ENCODE measurements around the gene SMKR1. TPM values are rescaled to one million over a fixed set of nuclear protein-coding genes. Genes with fewer than 3 reads are reported as not detected.

Gene SMKR1
- total RNA-seq, 3 donors from 2014 or later (not counting 1 experiment from before 2014, with no cell fraction given) = 4.9 to 9.7 (median 8.4) TPM

DNA sequence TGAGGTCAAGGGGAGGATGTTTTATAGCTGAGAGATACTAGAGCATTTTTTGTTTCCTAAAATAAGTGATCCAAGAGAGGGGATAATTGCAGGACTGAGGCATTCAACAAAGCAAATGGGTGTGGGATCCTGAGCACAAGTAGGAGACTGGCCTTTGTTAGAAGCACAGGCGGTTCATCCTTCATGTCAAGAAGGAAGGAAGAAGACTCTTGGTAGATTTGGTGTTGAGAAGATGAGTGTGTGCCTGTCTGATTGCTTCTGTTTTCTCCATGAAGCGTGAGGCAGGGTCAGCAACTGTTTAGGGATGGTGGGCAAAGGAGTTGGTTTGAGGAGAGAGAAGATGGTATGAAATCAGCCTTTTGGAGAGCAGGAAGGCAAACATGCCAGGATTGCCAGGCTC is 40.5 kb upstream of the SMKR1 start:
- no peaks in the 10 kb centered on the region for H3K36me3 ChIP-seq (ENCODE audit: control insufficient read depth, insufficient read depth, low read length)
- H3K36me3 Mint-ChIP-seq = no peaks in the 10 kb centered on the region
- H3K27me3 Mint-ChIP-seq (ENCODE audit: low read depth in 2 of 2) = no peaks in the 10 kb centered on the region
- ATAC-seq (no peak), DNase-seq (no peak)
- TF ChIP-seq, protein P1, sequence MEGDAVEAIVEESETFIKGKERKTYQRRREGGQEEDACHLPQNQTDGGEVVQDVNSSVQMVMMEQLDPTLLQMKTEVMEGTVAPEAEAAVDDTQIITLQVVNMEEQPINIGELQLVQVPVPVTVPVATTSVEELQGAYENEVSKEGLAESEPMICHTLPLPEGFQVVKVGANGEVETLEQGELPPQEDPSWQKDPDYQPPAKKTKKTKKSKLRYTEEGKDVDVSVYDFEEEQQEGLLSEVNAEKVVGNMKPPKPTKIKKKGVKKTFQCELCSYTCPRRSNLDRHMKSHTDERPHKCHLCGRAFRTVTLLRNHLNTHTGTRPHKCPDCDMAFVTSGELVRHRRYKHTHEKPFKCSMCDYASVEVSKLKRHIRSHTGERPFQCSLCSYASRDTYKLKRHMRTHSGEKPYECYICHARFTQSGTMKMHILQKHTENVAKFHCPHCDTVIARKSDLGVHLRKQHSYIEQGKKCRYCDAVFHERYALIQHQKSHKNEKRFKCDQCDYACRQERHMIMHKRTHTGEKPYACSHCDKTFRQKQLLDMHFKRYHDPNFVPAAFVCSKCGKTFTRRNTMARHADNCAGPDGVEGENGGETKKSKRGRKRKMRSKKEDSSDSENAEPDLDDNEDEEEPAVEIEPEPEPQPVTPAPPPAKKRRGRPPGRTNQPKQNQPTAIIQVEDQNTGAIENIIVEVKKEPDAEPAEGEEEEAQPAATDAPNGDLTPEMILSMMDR (IDR thresholded peaks at IDR 0.05) = no peak
- H3K4me1 Mint-ChIP-seq = no peaks in the 10 kb centered on the region
- no peaks in the 10 kb centered on the region for H3K9me3 Mint-ChIP-seq
- peaks cover 3% of the 10 kb centered on the region for H3K4me1 ChIP-seq (ENCODE audit: control insufficient read depth, insufficient read depth, low read length)
- no peak overlapping the region for H3K4me3 ChIP-seq (ENCODE audit: low read length)
- H3K27ac ChIP-seq (ENCODE audit: low read length) = no peak overlapping the region
- H3K27ac Mint-ChIP-seq = no peak overlapping the region
- H3K27me3 ChIP-seq (ENCODE audit: control insufficient read depth, insufficient read depth, low read length) = no peaks in the 10 kb centered on the region
- intact Hi-C loops (cut with micrococcal nuclease) = no loop called here
- WGBS (ENCODE audit: insufficient coverage) = 98% methylated on average over 2 of the region's 2 CpGs
- H3K4me3 Mint-ChIP-seq = no peak overlapping the region
- no peaks in the 10 kb centered on the region for H3K9me3 ChIP-seq (ENCODE audit: control insufficient read depth, insufficient read depth, low read length)

DNA sequence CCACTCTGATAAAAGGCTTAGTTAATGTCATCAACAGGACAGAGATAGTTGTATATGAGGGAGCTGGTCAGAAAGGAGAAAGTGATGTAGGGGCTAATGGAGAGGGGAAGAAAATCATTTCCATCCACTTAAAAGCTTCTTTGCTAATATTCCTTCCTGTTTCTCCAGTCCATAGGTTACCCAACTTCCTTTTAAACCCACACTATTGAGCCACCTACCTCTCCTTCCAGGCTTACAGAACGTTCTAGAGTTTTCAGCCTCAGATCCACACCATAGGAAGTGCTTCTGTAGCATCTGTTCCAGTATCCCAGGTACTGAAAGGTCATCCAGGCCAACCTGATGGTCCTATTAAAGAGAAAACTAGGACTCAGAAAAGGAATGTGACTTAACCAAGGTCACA is 39.9 kb upstream of the SMKR1 start:
- no peaks in the 10 kb centered on the region for H3K4me1 Mint-ChIP-seq
- Histone ChIP-seq H3K27ac (ENCODE audit: low read length) (no peak overlapping the region), H3K9me3 (ENCODE audit: control insufficient read depth, insufficient read depth, low read length) (no peaks in the 10 kb centered on the region), H3K27me3 (ENCODE audit: control insufficient read depth, insufficient read depth, low read length) (no peaks in the 10 kb centered on the region), H3K36me3 (ENCODE audit: control insufficient read depth, insufficient read depth, low read length) (no peaks in the 10 kb centered on the region), H3K4me1 (ENCODE audit: control insufficient read depth, insufficient read depth, low read length) (peaks cover 3% of the 10 kb centered on the region), H3K4me3 (ENCODE audit: low read length) (no peak overlapping the region)
- H3K27ac Mint-ChIP-seq = no peak overlapping the region
- no peak for ATAC-seq
- H3K36me3 Mint-ChIP-seq = no peaks in the 10 kb centered on the region
- no peaks in the 10 kb centered on the region for H3K9me3 Mint-ChIP-seq
- intact Hi-C loops (cut with micrococcal nuclease) = no loop called here
- TF ChIP-seq, protein P1 (IDR thresholded peaks at IDR 0.05) = no peak
- no peak overlapping the region for H3K4me3 Mint-ChIP-seq
- no peak for DNase-seq
- WGBS (ENCODE audit: insufficient coverage) = 42% methylated on average over 1 of the region's 1 CpG
- no peaks in the 10 kb centered on the region for H3K27me3 Mint-ChIP-seq (ENCODE audit: low read depth in 2 of 2)

DNA sequence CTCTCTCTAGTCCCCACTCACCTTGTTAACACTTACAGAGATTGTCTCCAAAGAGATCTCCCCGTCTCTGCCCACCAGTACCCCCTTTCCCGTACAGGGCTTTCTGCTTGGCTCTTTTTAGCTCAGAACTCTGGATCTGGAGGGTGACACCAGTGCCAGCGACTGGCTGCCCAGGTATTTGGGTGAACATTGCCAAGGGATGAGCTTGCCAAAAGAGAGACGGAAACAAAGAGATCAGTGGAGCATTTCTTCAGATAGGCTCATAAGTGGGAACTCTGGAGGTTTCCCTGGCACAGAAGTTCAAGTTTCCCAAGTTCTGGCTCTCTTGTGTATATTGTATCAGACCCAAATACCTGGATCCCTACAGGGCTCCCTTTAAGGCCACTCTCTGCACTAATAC is 38.1 kb upstream of the SMKR1 start:
- H3K4me1 ChIP-seq (ENCODE audit: control insufficient read depth, insufficient read depth, low read length) = peaks cover 3% of the 10 kb centered on the region
- TF ChIP-seq, protein P1 (IDR thresholded peaks at IDR 0.05) = no peak
- 94% methylated on average over 4 of the region's 4 CpGs for whole genome bisulfite sequencing (ENCODE audit: insufficient coverage)
- Mint-ChIP-seq H3K27me3 (ENCODE audit: low read depth in 2 of 2) (no peaks in the 10 kb centered on the region), H3K36me3 (no peaks in the 10 kb centered on the region), H3K27ac (no peak overlapping the region), H3K4me1 (peaks cover 0 to 5% of the 10 kb centered on the region in 2 donors), H3K9me3 (no peaks in the 10 kb centered on the region), H3K4me3 (no peak overlapping the region)
- H3K4me3 ChIP-seq (ENCODE audit: low read length) = no peak overlapping the region
- no peaks in the 10 kb centered on the region for H3K36me3 ChIP-seq (ENCODE audit: control insufficient read depth, insufficient read depth, low read length)
- H3K9me3 ChIP-seq (ENCODE audit: control insufficient read depth, insufficient read depth, low read length) = no peaks in the 10 kb centered on the region
- no peak overlapping the region for H3K27ac ChIP-seq (ENCODE audit: low read length)
- intact Hi-C loops (cut with micrococcal nuclease) = no loop called here
- no peaks in the 10 kb centered on the region for H3K27me3 ChIP-seq (ENCODE audit: control insufficient read depth, insufficient read depth, low read length)
- ATAC-seq (no peak), DNase-seq (no peak)

DNA sequence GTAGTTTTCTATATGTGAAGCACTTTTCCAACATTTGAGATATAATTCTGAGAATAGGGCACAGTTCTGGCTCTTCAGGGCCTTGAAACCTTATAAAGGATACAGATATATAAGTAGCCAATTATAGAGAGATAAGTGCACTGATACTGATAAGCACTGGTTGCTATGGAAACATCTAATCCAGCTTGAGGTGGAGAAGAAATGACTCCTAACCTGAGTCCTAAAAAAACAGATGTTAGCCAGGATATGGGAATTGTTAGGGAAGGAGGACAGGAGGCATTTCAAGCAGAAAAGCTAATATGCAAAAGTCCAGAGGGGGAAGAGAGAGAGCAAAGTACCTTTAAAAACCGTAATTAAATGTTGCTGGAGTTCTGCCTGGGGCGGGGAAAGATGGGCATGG is 37.3 kb upstream of the SMKR1 start:
- H3K27me3 ChIP-seq (ENCODE audit: control insufficient read depth, insufficient read depth, low read length) = no peaks in the 10 kb centered on the region
- TF ChIP-seq, protein P1 (IDR thresholded peaks at IDR 0.05) = no peak
- no peak overlapping the region for H3K27ac ChIP-seq (ENCODE audit: low read length)
- no peaks in the 10 kb centered on the region for H3K9me3 Mint-ChIP-seq
- H3K27me3 Mint-ChIP-seq (ENCODE audit: low read depth in 2 of 2) = no peaks in the 10 kb centered on the region
- no peaks in the 10 kb centered on the region for H3K9me3 ChIP-seq (ENCODE audit: control insufficient read depth, insufficient read depth, low read length)
- peaks cover 3% of the 10 kb centered on the region for H3K4me1 ChIP-seq (ENCODE audit: control insufficient read depth, insufficient read depth, low read length)
- H3K36me3 Mint-ChIP-seq = no peaks in the 10 kb centered on the region
- no peak overlapping the region for H3K4me3 Mint-ChIP-seq
- H3K36me3 ChIP-seq (ENCODE audit: control insufficient read depth, insufficient read depth, low read length) = no peaks in the 10 kb centered on the region
- 90% methylated on average over 2 of the region's 2 CpGs for WGBS (ENCODE audit: insufficient coverage)
- H3K4me3 ChIP-seq (ENCODE audit: low read length) = no peak overlapping the region
- no peak overlapping the region for H3K27ac Mint-ChIP-seq
- H3K4me1 Mint-ChIP-seq = peaks cover 0 to 5% of the 10 kb centered on the region in 2 donors
- intact Hi-C loops (cut with micrococcal nuclease) = no loop called here
- no peak for DNase-seq
- ATAC-seq = no peak
